ENCODE results near the gene GBA3.
A peak's percentile ranks its signal among the peaks of the same experiment; 100 is the strongest.

GBA3 gene

DNA sequence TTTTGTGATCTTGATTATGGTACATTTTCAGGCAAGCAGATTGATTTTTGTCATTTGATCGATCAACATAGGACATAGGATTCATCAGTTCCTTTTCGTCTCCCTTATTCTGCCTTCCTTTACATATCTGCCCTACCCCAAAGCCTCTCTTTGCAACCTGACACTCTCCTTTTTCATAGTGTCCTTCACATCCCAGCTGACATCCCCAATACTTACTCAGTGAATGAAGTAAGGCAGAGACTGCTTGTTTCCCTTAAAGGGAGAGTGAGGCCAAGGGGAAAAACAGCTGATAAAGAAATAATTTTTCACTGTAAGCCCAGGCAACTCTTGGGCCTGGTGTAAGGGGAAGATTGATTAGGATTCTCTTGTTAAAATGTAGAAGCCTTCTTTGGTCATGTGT is 69.8 kb downstream of the GBA3 start:
- TF ChIP-seq, protein P1, sequence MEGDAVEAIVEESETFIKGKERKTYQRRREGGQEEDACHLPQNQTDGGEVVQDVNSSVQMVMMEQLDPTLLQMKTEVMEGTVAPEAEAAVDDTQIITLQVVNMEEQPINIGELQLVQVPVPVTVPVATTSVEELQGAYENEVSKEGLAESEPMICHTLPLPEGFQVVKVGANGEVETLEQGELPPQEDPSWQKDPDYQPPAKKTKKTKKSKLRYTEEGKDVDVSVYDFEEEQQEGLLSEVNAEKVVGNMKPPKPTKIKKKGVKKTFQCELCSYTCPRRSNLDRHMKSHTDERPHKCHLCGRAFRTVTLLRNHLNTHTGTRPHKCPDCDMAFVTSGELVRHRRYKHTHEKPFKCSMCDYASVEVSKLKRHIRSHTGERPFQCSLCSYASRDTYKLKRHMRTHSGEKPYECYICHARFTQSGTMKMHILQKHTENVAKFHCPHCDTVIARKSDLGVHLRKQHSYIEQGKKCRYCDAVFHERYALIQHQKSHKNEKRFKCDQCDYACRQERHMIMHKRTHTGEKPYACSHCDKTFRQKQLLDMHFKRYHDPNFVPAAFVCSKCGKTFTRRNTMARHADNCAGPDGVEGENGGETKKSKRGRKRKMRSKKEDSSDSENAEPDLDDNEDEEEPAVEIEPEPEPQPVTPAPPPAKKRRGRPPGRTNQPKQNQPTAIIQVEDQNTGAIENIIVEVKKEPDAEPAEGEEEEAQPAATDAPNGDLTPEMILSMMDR (conservative IDR thresholded peaks at IDR 0.05), result no peak
- no peak for TF ChIP-seq ZFX (IDR thresholded peaks at IDR 0.05)
- H3K27ac ChIP-seq, result no peak overlapping the region

DNA sequence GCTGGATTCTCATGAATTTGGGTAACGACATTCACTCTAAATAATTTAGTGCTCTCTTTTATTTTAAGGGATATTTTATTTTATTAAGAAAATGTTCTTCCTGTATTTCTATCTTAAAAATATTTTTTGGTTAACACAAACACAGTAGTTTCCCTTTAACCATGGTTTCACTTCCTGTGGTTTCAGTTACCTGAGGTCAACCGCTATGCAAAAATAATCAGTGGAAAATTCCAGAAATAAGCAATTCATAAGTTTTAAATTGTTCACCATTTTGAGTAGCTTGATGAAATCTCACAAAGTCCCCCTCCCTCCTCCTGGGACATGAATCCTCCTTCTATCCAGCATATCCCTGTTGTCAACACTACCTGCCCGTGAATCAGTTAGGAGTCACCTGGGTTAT is 71.4 kb downstream of the GBA3 start:
- TF ChIP-seq, protein P1 (conservative IDR thresholded peaks at IDR 0.05), result no peak
- no peak for TF ChIP-seq ZFX (IDR thresholded peaks at IDR 0.05)
- no peak overlapping the region for H3K27ac ChIP-seq

DNA sequence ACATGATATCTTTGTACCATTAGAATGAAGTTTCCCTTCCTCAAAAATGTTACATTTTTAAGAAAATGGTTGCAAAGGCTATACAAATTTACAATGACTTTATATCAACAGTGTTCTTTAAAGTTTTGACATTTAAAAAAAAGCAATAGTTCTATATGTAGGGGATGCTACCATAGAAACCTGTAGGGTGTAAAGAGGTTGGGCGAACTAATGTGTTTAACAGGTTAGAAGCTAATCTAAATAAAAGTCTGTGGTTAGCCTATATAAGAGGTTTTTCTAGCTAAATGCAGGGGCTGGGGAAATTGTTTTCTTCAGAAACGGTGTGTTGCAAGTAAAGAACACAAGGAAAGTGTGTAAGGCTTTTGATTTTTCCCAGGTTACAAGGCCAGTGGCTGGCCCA is 73.3 kb downstream of the GBA3 start:
- TF ChIP-seq, protein P1 (conservative IDR thresholded peaks at IDR 0.05), result no peak
- no peak for TF ChIP-seq ZFX (IDR thresholded peaks at IDR 0.05)

DNA sequence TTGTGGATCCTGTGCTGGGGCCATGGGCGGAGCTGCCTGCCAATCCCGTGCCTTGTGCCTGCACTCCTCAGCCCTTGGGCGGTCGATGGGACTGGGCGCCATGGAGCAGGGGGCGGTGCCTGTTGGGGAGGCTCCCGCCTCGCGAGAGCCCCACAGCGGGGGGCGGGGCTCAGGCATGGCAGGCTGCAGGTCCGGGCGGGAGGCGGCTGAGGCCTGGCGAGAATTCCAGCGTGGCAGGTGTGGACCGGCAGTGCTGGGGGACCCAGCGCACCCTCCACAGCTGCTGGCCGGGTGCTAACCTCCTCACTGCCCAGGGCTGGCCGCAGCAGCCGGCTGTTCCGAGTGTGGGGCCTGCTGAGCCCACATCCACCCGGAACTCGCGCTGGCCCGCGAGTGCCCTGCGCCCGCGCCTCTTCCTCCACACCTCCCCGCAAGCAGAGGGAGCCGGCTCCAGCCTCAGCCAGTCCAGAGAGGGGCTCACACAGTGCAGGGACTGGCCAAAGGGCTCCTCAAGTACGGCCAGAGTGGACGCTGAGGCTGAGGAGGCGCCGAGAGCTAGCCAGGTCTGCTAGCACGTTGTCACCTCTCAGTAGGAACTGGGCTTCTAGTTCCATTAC is 85.9 kb downstream of the GBA3 start:
- no peak for TF ChIP-seq ZFX (IDR thresholded peaks at IDR 0.05)
- TF ChIP-seq, protein P1 (conservative IDR thresholded peaks at IDR 0.05), result no peak
- H3K27ac ChIP-seq, result peak overlapping the region; percentile 28; the same call in 1 of the 2 replicates

More for the DNA sequence above, 73.3 kb downstream of the GBA3 start:
- no peak overlapping the region for H3K27ac ChIP-seq

DNA sequence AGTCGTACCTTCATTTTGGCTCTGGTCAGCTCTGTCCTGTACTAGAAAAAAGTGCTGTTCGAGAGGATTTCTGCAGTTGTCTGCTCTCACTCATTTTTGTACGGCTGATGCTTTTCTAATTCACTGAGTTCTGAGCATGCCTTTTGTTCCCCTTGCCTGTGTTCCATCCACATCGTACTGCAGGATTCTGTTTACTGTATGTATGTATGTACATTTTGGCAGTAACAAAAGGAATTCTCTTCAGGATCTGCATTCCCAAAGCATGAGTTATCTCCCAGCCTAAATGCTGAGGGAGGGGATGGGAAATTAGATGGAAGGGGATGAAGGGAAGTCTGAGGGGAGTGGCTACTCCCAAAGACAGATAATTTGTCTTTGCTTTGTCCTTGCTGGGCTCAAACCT is 87.6 kb downstream of the GBA3 start:
- TF ChIP-seq ZFX (IDR thresholded peaks at IDR 0.05), result no peak
- TF ChIP-seq, protein P1 (conservative IDR thresholded peaks at IDR 0.05), result no peak
- no peak overlapping the region for H3K27ac ChIP-seq

DNA sequence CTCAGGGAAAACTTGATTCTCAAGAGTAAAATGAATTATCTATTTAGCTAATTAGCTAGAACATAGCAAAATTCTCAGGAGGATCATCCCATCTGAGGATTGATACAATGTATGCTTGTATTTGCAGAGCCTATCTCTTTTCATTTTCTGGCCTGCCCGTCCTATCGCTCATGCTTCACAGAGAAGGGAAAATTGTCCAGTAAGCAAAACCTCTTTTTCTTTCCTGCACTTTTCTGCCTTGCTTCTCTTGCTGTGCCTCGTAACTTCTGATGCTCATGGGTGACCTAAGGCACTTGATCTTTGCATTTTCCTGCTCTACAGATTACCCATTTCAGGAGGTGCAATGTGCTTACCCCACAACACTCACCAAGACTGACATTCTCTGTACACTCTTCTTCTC is 88.1 kb downstream of the GBA3 start:
- no peak for TF ChIP-seq ZFX (IDR thresholded peaks at IDR 0.05)
- TF ChIP-seq, protein P1 (conservative IDR thresholded peaks at IDR 0.05), result no peak
- H3K27ac ChIP-seq, result no peak overlapping the region

DNA sequence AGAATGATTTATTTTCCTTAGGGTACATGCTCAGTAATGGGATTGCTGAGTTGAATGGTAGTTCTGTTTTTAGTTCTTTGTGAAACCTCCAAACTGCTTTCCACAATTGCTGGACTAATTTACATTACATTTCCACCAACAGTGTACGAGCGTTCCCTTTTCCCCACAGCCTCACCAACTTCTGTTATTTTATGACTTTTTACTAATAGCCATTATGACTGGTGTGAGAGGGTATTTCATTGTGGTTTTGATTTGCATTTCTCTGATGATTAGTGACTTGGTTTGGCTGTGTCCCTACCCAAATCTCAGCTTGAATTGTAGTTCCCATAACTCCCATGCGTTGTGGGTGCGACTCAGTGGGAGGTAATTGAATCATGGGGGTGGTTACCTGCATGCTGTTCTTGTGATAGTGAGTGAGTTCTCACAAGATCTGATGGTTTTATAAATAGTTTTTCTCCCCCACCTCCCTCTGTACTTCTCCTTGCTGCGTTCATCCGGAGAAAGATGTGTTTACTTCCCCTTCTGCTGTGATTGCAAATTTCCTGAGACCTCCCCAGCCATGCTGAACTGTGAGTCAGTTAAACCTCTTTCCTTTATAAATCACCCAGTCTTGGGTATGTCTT is 95.1 kb downstream of the GBA3 start:
- no peak overlapping the region for H3K27ac ChIP-seq
- TF ChIP-seq ZFX (IDR thresholded peaks at IDR 0.05), result no peak
- TF ChIP-seq, protein P1 (conservative IDR thresholded peaks at IDR 0.05), result no peak

Measured in C4-2B (cell line).